Stimulated activated CD4-positive, alpha-beta T cell treated with anti-CD3 and anti-CD28 coated beads, Interleukin-4, amount 100 ng/mL, for 24 hours (primary cell): ENCODE measurements around the gene APBB2.
A peak's percentile ranks its signal among the peaks of the same experiment; 100 is the strongest.

ENCODE experiments used
- DNase-seq: peaks from one replicate; pipeline ENCODE4 v3.0.0-alpha.2; 2020

Gene APBB2

GRCh38 chr4:41214136-41214824, at the start of gene APBB2:
APBB2 (minus strand) TSS chr4:41214542; CDS start chr4:41033254, 181,288 bp downstream.
- DNase-seq: peak; percentile 44

GRCh38 chr4:41262198-41262597, 47.9 kb upstream of the APBB2 start:
- no peak for DNase-seq

- DNase-seq: no peak
These were observed 45.9 kb upstream of the APBB2 start for GRCh38 chr4:41260116-41260733.

DNA sequence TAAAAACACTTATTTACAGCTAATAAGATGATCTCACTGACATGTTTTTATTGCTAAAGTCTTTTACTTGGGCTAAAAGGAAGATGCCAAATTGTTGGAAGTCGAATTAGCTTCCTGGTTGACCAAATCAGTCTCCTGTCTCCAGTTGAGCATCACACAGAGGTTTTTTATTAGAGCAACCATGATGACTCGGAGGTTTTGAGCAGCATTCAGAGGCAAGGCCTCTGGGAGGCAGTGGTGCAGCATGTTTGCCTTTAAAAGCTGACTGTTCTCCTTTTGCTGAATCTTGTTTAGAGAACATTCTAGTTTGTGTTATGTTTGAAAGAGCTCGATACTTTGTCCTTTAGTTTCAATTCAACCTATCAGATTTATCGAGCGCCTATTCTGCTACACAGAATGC, 44.4 kb upstream of the APBB2 start:
- no peak for DNase-seq

GRCh38 chr4:41257906-41258305, 43.6 kb upstream of the APBB2 start:
- no peak for DNase-seq

GRCh38 chr4:41257257-41257901, 43.0 kb upstream of the APBB2 start:
- peak; percentile 17 for DNase-seq

GRCh38 chr4:41256740-41257256, 42.5 kb upstream of the APBB2 start, which contains the start of gene UCHL1:
UCHL1 (plus strand) TSS chr4:41256928; CDS start chr4:41256977, 49 bp downstream.
- DNase-seq: no peak

DNA sequence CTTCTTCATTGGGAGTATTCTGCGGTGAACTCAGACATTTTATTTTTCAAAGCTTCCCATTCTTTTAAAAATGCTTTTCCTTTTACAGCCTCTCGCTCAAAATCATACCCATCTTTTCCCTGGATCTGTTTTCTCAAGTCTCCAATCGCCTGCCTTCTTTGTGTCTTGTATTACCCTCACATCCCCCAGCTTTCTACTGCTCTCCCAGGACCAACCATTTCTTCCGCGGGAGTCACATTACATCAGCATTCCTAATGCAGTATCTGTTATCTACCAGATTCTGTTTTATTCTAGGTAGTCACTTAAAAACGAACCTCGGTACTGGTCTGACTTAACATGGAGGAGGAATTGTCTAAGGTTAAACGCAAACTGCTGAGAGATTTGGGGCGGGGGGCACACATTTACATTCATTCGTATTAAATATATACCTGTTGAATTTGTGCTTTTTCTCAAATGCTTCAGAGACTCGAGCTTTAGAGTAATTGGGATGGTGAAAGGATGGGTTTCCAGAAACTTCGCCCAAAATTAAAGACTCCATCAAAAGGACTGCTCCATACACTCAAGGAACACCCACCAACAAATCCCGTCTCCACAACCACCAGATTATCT, 41.9 kb upstream of the APBB2 start:
- DNase-seq: no peak

- DNase-seq: no peak
These were observed 31.6 kb upstream of the APBB2 start for GRCh38 chr4:41245983-41246382.

GRCh38 chr4:41241919-41242318, 27.6 kb upstream of the APBB2 start:
- DNase-seq: no peak

DNA sequence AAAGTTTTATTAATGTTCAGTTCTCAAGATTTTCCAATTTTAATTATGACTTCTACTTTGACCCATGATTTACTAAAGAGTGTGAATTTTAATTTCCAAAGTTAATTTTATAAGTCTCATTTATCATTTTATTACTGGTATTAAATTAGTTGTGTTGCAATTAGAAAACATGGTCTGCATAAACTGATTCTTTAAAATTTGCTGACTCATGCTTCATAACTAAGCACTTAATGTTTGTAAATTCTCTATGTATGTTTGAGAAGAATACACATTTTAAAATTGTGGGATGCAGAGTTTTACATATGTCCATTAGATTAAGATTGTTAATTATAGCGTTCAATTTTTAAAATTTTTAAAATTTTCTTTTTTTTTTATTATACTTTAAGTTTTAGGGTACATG, 22.2 kb upstream of the APBB2 start:
- no peak for DNase-seq

DNA sequence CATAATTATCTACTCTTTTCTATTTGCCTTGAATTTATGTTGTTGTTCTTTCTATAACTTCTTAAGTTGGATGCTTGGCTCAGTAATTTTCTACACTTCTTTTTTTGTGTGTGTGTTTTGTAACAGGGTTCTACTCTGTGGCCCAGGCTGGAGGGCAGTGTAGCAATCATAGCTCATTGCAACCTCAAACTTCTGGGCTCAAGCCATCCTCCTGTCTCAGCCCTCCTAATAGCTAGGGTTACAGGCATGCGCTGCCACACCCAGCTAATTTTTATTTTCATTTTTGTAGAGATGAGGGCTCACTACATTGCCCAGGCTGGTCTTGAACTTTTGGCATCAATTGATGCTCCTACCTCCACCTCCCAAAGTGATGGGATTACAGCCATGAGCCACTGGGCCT, 21.7 kb upstream of the APBB2 start:
- no peak for DNase-seq

DNA sequence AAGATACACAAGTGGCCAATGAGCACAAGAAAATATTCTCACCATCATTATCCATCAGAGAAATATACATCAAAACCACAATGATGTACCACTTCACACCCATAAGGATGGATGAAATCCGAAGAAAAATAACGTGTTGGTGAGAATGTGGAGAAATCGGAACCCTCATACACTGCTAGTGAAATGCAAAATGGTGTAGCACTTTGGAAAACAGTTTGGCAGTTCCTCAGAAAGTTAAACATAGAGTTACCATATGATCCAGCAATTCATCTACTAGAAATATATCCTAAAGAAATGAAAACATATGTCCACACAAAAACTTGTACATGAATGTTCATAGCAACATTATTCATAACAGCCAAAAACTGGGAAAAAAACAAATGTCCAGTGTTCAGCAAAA, 18.5 kb upstream of the APBB2 start:
- DNase-seq: no peak

- no peak for DNase-seq
These were observed 18.1 kb upstream of the APBB2 start for GRCh38 chr4:41232406-41232805.

DNA sequence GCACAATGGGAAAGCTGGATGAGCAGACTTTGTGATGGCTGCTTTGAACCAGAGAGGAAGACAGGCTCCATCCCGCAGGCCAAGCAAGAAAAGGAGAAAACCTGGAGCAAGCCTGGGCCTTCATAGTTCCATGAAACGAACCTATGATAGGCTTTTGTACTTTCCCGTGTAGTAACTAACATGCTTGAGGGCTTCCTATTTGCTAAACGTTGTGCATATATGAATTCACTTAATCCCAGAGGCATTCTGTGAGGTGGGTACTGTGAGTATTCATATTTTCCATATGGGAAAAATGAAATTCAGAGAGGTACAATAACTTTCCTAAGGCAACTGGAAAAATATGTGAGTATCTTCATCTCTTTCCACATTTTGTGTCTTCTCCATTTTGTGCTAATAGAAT, 13.6 kb upstream of the APBB2 start:
- no peak for DNase-seq

- no peak for DNase-seq
These were observed 7.7 kb upstream of the APBB2 start for GRCh38 chr4:41221850-41222645.

- DNase-seq: no peak
These were observed 5.1 kb upstream of the APBB2 start for GRCh38 chr4:41219421-41219950.

DNA sequence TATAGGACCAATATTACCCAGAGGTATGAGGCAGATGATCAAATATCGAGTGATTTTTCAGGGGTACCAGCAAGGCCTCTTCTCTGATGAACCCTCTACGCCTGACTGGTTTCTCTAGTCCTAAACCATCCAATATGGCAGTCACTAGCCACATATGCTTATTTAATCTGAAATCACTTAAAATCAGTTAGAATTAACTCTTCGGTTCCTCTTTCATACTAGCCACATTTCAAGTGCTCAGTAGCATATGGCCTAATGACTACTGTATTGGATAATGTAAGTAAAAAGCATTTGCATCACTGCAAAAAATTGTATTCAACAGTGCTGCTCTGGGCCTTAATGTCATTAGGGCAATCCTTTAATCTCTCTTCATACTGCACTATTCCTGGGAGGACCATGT, 4.4 kb upstream of the APBB2 start:
- DNase-seq: no peak

- no peak for DNase-seq
These were observed 3.0 kb upstream of the APBB2 start for GRCh38 chr4:41217374-41217773.

GRCh38 chr4:41217020-41217333, 2.6 kb upstream of the APBB2 start:
- no peak for DNase-seq

GRCh38 chr4:41216294-41217019, 2.1 kb upstream of the APBB2 start:
- peak; percentile 60 for DNase-seq

DNA sequence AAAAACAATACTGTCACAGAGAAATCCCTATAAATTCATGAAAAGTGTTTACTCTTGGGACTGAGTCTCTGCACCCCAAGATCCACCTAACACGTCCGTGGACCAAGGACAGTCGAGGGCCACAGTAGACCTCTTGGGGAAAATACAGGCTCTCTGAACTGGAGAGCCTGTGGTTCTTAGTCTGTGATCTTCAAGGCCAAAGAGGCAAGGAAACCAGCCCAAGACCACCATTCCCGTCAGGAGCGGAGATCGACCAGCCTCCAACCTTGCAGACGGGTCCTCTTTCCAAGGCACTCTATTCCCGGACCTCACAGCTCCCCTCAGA, 1.6 kb upstream of the APBB2 start:
- no peak for DNase-seq
